ENCODE measurements around the gene SLC7A6.

The SLC7A6 gene

GRCh38 chr16:68310437-68310773 lies 46.1 kb downstream of the SLC7A6 start:
- no peak for TF ChIP-seq POLR2A (IDR thresholded peaks at IDR 0.05; ENCODE audit: low read depth, low read length)

DNA sequence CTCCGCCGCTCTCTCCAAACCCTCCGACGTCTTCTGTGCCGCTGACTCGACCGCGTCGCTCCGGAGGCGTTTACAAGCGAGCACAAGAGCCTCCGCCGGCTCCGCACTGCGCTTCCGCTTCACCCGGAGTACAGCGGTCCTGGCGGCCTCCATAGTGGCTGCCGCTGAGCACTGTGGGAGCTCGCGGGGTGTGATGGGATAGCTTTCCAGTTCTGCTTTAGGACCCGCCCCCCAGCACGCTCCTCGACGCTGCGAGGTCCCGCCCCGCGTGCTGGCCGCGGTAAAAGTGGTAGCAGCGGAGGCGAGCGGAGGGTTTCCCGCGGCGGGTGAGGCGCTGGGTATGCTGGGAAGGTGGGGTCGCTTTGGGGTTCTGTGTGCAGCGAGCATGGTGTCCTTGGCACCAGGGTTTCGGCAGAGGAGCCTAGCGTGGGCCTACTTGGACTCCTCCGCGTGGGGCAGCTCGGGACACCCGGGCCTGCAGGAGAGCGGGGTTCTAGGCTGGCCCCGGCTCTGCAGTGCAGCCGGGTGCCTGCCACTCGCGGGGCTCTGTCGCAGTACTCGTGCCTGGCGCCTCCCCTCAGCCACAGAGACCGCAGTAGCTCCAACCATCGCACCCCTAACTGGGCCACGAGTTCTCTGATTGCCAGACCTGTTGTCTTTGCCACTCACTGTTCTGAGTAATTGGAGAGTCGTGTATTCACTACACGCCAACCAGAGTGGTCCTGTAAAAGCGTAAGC lies 46.6 kb downstream of the SLC7A6 start, which contains the start of the genes PRMT7 and SLC7A6OS:
PRMT7 (plus strand) TSS at position 246 of the 738 bp plus-strand sequence. CDS start 4,961 bp downstream, outside the sequence.
SLC7A6OS (minus strand) TSS at position 173 of the 738 bp plus-strand sequence; CDS start at position 153, 20 bp downstream.
- no peak for FAIRE-seq
- TF ChIP-seq POLR2A (IDR thresholded peaks at IDR 0.05; ENCODE audit: low read depth, low read length): peak; percentile 85

More at GRCh38 chr16:68310437-68310773, 46.1 kb downstream of the SLC7A6 start:
- DNase-seq (ENCODE audit: insufficient read length, low spot score) (no peak), FAIRE-seq (no peak)

GRCh38 chr16:68313116-68313515 lies 48.8 kb downstream of the SLC7A6 start:
- TF ChIP-seq POLR2A (IDR thresholded peaks at IDR 0.05; ENCODE audit: low read depth, low read length): no peak
- DNase-seq (ENCODE audit: insufficient read length, low spot score) (no peak), FAIRE-seq (no peak)

More for the DNA sequence above, 46.6 kb downstream of the SLC7A6 start, which contains the start of the genes PRMT7 and SLC7A6OS:
- peak; percentile 88 for DNase-seq (ENCODE audit: insufficient read length, low spot score)

- no peak for TF ChIP-seq POLR2A (IDR thresholded peaks at IDR 0.05; ENCODE audit: low read depth, low read length)
- DNase-seq (ENCODE audit: insufficient read length, low spot score) (no peak), FAIRE-seq (no peak)
Measured at GRCh38 chr16:68319185-68319908, 55.0 kb downstream of the SLC7A6 start.

- FAIRE-seq (no peak), DNase-seq (ENCODE audit: insufficient read length, low spot score) (no peak)
- TF ChIP-seq POLR2A (IDR thresholded peaks at IDR 0.05; ENCODE audit: low read depth, low read length): no peak
Measured at GRCh38 chr16:68324336-68324735, 60.0 kb downstream of the SLC7A6 start.

GRCh38 chr16:68324780-68325357 lies 60.5 kb downstream of the SLC7A6 start:
- no peak for DNase-seq (ENCODE audit: insufficient read length, low spot score)
- TF ChIP-seq POLR2A (IDR thresholded peaks at IDR 0.05; ENCODE audit: low read depth, low read length): no peak
- FAIRE-seq: no peak

DNA sequence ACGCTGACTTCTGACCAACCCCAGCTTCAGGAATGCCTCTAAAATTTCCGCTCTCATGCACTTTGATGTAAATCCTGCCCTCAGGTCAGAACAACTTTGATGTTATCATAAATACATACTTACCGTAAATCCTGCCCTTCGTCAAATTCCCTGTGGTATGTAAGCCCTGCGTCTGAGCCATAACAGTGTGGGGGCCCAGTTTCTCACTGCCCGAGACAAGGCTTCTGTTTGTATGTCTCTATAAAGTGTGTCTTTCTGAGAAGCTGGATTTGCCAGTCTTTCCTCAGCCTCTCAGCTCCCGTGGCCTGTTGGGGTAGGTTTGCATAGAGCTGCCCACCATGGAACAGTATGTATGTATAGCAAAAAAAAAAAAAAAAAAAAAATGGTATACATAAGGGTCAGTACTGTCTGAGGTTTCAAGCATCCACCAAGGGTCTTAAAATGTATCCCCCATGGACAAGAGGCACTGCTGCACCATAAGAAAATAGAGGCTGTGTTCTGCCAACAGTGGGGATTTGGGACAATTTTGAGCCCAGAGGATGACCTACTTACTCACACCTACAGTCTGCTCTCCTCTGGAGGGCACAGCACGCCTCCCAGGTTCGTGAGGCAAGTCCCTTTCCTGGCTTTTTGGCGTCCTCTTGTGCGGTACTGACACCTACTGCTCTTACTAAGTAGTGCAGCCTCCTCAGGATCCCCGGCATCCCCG lies 64.0 kb downstream of the SLC7A6 start:
- no peak for TF ChIP-seq POLR2A (IDR thresholded peaks at IDR 0.05; ENCODE audit: low read depth, low read length)
- peak; percentile 79 for DNase-seq (ENCODE audit: insufficient read length, low spot score)
- FAIRE-seq: peak; percentile 87

DNA sequence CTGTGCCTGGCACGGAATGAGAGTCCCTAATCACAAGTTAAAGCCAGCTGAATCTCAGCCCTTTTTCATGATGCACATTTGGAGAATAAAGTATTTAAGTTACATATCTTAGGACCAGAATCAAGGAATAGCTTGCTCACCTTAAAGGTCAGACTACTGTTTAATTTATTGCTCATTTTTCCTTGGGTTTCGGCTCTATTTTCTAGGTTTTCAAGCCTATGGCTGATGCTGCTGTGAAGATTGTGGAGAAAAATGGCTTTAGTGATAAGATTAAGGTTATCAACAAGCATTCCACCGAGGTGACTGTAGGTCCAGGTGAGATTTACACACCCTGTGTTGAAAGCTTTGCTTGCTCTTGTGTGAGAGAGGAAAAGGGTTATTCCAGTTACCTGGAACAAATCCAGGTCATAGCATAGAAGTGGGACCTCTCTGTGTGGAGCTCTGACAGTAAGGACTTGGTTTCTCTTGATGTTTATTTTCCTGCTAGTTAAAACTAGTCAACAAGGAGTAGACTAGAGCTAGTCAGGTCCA lies 64.6 kb downstream of the SLC7A6 start:
- DNase-seq (ENCODE audit: insufficient read length, low spot score): no peak
- no peak for TF ChIP-seq POLR2A (IDR thresholded peaks at IDR 0.05; ENCODE audit: low read depth, low read length)
- FAIRE-seq: no peak

DNA sequence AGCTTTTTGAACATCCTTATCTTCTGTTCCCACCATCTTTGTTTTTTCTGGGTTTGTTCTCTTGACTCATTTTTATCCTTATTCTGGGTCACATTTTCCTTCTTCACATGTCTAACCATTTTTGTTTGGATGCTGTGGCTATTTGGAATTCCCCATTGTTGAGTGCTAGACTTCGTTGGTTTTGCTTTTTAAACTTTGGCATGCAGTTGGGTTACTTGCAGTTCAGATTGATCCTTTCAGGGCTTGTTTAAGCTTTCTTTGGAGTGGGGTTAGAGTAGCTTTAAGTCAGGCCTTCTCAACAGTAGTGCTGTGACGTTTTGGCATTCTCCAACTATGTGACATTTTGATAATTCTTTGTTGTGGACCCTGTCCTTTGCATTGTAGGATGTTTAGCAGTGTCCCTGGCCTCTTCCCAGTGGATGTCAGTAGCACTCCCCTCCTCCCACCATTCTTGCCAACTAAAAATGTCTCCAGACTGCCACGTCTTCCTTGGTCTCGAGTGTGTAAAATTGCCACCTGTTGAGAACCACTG lies 67.6 kb downstream of the SLC7A6 start:
- TF ChIP-seq POLR2A (IDR thresholded peaks at IDR 0.05; ENCODE audit: low read depth, low read length): no peak
- no peak for FAIRE-seq

DNA sequence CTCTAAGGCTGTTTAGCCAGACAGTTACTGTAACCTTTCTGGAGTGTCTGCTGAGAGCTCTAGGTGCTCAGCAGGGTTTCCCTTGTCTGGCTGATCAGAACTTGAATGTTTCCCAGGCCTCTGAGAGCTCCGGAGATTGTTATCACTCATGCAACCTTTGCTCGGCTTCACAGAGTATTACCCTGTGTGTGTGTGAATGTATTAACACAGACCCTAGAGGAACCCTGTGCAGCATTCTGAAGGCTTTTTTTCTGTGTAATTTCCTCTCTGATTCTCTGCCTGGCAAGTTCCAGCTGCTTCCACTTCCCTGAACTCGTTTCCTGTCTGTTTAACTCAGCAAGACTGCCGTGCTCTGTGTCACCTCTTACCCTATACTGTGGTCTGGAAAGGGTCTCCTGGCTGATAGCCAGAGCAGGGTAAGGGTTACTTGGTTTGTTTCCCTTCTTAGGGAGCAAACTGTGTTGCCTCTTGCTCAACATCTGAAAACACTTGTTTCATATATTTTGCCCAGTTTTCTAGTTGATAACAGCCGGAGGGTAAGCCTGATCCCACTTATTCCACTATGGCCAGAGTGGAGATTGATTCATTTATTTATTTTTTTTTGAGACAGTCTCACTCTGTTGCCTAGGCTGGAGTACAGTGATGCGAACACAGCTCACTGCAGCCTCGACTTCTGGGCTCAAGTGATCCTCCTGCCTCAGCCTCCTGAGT lies 68.2 kb downstream of the SLC7A6 start:
- FAIRE-seq (no peak), DNase-seq (ENCODE audit: insufficient read length, low spot score) (no peak)
- TF ChIP-seq POLR2A (IDR thresholded peaks at IDR 0.05; ENCODE audit: low read depth, low read length): no peak

More for the DNA sequence above, 67.6 kb downstream of the SLC7A6 start:
- no peak for DNase-seq (ENCODE audit: insufficient read length, low spot score)

DNA sequence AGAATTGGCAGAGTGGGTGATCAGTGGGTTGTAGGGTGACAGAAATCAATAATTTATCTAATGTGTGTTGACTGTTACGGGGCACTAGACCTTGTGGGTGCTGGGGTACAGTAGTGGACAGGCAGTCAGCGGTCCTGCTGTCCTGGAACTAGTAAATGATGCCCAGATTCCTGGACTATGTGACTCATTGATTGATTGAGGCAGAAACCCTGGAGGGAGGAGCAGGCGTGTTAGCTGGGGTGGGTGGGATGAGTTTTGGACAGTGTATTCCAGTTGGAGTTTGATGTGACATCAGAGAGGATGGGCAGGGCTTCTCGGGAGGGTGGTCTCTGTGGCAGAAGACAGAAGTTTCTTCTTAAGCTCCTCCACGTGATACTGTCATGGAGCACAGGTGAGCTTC lies 70.8 kb downstream of the SLC7A6 start:
- no peak for TF ChIP-seq POLR2A (IDR thresholded peaks at IDR 0.05; ENCODE audit: low read depth, low read length)
- no peak for DNase-seq (ENCODE audit: insufficient read length, low spot score)
- FAIRE-seq: no peak

DNA sequence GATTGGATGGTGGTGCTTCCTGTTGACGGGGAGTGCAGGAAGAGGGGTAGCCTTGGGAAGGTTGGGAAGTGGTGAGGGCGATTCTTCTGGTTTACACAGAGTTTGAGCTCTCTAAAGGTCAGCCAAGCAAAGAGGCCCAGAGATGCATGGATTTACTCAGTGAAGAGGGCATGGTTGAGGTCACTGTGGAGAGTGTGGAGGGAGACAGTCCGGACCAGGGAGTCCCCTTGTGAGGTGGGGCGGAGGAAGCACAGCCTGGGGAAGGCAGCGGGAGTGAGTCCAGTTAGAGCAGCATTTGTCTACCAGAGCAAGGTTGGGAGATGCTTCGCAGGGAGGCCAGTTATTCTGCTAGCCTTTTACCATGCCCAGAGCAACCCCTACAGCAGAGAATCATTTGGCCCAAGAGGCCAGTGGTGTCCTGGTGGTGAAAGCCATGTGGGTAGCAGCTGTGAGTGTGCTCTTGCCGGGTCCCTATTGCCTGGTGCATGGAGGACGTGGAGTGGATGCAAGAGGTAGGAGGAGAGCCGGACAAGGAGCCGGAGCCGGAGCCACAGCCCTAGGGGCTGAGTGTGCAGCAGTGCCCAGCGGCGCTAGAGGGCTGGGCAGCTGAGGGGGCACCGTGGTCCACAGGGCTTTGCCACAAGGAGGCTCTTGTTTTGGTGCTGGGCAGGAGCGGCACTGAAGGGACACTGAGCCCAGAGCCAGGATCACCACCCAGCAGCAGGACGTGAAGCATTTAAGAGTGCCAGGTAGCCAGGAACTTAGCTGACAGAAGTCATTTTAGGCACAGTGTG lies 74.2 kb downstream of the SLC7A6 start:
- DNase-seq (ENCODE audit: insufficient read length, low spot score): no peak
- TF ChIP-seq POLR2A (IDR thresholded peaks at IDR 0.05; ENCODE audit: low read depth, low read length): no peak
- no peak for FAIRE-seq

Measured in H54 (cell line).